ENCODE data around the gene UBE2G1.

DNA sequence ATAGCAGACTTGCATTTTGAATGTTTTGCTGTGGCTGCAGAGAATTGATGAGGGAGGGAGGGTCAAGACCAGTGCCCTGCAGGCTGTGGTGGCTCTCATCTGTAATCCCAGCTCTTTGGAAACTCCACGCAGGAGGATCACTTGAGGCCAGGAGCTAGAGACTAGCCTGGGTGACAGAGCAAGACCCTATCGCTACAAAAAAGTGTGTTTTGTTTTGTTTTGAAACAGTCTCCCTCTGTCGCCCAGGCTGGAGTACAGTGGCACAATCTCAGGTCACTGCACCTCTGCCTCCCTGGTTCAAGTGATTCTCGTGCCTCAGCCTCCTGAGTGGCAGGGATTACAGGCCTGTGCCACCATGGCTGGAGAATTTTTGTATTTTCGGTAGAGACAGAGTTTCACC lies 1.9 kb upstream of the UBE2G1 start:
- TF ChIP-seq, protein P1, sequence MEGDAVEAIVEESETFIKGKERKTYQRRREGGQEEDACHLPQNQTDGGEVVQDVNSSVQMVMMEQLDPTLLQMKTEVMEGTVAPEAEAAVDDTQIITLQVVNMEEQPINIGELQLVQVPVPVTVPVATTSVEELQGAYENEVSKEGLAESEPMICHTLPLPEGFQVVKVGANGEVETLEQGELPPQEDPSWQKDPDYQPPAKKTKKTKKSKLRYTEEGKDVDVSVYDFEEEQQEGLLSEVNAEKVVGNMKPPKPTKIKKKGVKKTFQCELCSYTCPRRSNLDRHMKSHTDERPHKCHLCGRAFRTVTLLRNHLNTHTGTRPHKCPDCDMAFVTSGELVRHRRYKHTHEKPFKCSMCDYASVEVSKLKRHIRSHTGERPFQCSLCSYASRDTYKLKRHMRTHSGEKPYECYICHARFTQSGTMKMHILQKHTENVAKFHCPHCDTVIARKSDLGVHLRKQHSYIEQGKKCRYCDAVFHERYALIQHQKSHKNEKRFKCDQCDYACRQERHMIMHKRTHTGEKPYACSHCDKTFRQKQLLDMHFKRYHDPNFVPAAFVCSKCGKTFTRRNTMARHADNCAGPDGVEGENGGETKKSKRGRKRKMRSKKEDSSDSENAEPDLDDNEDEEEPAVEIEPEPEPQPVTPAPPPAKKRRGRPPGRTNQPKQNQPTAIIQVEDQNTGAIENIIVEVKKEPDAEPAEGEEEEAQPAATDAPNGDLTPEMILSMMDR (IDR thresholded peaks at IDR 0.05): no peak
- TF ChIP-seq EZH2 (IDR thresholded peaks at IDR 0.05) (no peak), EZH2phosphoT487 (IDR thresholded peaks at IDR 0.05) (no peak)

All from neural progenitor cell (in vitro differentiated cells).